Stimulated activated CD8-positive, alpha-beta memory T cell treated with anti-CD3 and anti-CD28 coated beads, Interleukin-15, amount 100 ng/mL, for 48 hours (primary cell): ENCODE results near the gene SIMC1.
"Not testable (repeated sequence)": the region's sequence is repeated elsewhere in the genome, so short reads cannot be mapped to it uniquely, and the experiment has no call there.

Experiments used
- DNase-seq, 2 donors: peaks; one replicate each; pipeline ENCODE4 v3.0.0-alpha.2; 2020; ENCODE audit warnings: low read depth in 2 of 2

Gene SIMC1

DNA sequence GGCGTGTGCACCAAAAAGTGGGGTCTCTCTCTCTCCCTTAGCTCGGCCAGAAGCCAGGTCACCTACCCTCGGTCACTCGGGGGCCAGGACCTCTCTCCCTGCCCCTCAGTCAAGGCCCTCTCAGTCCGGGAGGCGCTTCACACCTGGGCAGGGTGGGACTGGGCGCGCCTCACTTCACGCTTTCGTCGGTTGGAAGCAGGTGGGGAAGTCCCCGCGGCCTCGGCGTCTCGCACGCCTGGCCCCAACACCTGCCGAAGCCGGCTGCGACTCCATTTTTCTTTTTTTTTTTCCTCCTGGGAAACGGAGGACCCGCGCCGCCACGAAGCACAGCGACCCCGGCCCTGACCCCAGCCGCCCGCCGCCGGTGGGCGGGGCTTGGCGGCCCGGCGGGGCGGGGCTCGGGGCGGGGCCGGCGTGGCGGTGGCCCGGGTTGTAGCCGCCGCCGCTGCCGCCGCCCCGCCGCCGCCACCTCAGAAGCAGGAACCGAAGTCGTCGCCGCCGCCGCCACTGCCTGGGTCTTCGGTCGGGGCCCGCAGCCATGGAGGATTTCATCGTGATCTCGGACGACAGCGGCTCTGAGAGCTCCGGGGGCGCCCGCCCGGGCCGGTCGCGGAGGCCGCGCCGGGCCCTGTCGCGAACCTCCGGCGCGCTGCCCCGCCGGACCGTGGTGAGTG lies at the start of gene SIMC1:
Gene SIMC1 (plus strand): TSS at position 454 of the 674 bp plus-strand sequence. CDS start 85 bp downstream, at position 539.
- peak; percentile 18 to 29 for DNase-seq

DNA sequence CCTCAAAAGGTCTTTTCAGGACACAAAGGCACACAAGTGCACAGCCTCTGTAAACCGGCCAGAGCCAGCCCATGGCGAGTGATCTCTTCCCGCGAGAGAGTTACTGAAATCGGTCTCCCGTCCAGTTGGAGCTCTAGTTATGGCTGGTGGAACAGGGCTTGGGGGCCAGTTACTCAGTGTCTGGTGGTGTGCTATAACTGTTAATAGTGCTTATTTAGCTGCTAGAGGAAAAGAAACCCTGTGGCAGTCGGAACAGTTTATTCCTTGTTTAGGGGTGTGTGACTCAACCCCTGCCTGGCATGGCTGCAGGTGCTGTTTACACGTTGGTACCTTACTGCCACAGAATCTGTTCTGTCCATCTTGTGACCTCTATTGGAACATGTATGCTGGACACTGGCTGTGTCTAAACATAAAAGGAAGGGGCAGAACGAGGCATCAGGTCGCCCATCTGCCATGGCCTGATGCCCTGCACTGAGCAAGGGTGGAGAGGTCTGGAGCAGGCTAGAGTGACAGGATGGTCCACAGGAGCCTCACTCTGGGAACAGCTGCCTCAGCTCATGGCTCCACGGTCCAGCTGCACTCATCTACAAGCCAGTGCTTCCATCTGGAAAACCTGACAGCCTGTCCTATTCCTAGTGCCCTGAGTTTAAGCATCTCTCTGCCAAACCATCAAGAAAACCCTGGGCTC lies 49.6 kb upstream of the SIMC1 start:
- no peak for DNase-seq

DNA sequence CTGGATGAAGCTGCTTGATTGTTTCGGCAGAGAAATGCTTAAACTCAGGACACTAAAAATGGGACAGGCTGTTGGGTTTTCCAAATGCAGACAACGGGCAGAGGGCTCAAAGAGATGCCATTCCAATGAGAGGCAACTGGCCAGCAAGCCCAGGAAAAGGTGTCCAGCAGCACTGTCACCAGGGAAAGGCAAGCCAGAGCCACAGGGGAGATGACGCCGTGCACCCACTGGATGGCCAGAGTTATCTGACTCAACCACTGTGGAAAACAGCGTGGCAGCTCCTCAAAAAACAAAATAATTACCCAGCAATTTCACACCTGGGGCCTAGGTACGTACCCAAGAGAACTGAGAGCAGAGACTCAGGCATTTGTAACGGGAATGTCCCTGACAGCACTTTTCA lies 48.4 kb upstream of the SIMC1 start:
- DNase-seq = no peak

DNA sequence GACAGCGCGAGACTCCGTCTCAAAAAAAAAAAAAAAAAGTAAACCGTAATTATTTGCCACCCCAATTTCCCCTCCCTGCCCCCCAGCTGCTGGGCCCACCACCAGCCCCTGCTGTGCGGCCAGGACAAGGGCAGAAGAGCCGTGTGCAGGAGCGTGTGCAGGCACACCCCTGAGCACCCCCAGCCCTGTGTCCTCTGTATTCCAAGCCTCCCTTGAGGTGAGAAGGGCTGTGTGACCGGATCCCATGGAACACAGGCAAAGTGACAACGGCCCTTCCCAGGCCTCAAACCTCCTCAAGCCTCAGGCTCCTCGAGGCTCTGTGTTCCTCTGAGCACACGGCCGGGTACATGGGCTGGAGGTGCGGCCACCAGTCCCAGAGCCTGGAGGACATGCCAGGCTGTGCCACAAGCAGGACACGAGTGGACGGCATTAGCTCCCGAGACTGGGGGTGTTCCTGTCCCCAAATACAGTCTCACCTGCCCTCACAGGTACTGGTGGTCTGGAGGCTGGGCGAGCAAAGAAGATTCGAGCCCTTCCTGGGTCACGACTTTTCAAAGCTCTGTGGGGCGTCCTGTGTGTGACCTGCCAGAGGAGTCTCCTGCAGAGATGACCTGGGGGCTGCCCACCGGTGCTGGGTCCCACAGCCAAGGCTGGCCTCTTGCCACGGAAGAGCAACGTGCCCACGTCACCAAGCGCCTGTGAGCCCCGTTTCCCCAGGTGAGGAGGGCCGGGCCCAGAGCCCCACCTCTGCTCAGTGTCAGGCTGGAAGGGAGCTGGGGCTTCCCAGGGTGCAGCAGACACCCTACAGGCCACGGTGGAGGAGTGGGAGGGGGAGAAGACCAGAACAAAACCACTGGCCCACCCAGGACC lies 47.1 kb upstream of the SIMC1 start:
- DNase-seq = no peak

DNA sequence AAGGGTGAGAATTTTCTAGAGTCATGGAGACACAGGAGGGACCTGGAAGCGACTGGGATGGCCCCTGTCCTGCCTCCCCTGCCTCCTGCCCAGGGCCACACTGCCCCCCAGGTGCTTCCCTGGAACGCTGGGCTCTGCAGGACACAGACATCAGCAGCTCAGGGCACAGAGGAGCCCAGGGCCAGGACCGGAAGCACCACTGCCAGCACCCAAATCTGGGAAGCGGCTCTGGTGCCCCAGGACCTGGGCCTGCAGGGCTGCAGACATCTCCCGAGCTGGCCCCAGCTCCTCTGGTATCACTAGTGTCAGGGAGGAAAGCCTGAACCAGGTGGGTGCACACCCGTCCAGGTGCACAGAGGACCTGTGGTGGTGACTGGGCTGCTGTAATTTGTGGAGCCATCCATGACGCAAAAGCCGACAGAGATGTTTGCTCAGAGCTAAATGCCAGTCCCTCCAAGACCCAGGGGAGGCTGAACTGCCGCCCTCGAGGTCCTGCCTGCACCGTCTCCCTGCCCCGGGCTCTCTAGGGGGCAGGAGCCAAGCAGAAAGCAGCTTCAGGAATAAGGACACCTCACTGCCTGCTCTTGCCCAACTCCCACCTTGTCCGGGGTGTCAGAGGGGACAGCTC lies 46.0 kb upstream of the SIMC1 start:
- DNase-seq = no peak

DNA sequence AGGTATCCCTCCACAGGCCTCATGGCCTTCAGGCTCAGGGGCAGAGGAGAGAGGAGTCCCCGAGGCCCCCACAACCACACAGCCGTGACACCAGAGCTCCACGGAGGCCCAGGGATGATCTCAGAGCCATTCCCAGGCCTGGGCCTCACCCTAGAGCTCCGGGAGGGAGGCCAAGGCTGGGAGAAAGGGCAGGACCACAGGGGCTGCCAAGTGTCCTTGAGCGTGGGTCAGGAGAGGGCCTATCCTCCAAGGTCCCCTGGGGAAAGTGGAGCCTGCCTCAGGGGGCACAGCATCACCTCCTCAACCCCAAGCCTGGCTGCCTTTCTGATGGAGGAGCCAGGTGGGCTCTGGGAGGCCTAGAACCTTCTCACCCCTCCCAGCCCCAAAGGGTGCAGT lies 45.5 kb upstream of the SIMC1 start:
- DNase-seq = not testable (repeated sequence)

DNA sequence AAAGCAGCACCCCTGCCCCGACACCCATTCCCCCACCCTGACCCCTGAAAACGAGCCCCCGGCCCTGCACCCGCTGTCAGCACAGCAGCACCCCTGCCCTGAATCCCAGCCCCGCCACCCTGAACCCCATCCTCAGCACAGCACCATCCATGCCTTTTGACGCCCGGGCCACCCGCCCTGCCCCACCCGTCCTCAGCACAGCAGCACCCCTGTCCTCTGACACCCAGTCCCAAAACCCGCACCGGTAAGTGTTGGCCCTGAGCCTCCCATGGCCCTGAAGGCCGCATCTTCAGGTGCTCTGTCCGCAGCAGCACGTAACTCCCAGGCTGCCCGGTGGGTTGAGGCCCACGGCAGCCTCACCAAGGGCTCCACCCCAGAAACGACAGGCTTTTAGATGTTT lies 44.6 kb upstream of the SIMC1 start:
- DNase-seq = not testable (repeated sequence)

DNA sequence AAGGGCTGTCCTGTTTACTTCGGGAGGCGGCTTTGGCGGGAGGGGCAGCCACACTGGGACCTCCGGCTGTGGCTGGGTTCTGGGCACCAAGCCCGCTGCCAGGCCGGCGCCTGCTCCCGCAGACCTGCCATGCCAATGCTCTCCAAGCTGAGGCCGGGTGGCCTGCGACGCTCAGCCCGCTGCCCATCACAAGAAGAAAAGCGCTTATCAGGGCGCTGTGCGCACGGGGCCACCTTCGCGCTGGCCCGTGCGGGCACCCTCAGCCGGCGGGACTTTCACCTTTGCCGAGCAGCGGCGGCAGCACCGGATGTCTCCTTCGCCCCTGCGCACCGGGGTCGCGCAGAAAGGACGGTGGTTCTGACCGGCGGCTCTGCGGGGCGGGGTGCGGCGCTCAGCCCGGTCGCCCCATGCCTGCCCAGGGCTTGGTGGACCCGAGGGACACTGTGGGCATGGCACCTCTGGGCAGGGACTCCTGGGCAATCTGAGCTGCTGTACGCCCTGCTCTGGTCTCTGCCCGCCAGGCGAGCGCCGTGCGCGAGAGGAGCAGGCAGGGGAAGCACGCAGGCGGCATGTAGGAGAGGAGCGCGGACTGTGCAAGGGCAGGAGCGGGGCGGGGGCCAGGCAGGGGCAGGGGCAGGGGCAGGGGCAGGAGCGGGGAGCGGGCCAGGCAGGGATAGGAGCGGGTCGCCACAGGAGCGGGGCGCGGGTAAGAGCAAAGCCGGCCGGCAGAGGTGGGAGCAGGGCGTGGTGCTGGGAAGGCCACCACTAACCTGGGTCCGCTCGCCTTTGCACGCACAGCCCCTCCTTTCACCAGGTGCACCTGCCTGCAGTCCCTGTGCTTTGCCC lies 43.8 kb upstream of the SIMC1 start:
- not testable (repeated sequence) for DNase-seq

DNA sequence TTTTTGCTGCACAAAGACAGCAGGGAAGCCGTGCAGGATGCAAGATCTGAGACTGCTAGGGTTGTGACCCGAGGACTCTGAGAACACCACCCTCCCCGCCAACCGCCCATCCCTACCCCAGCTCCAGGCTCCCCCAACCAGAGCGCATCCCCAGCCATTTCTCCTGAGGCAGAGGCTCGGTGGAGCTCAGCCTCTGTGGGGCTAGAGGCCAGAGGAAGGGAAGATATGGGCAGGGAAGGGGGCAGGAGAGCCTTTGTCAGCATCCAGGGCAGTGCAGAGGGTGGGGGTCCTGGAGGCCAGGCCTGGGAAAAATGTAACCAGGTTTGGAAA lies 43.2 kb upstream of the SIMC1 start:
- not testable (repeated sequence) for DNase-seq

DNA sequence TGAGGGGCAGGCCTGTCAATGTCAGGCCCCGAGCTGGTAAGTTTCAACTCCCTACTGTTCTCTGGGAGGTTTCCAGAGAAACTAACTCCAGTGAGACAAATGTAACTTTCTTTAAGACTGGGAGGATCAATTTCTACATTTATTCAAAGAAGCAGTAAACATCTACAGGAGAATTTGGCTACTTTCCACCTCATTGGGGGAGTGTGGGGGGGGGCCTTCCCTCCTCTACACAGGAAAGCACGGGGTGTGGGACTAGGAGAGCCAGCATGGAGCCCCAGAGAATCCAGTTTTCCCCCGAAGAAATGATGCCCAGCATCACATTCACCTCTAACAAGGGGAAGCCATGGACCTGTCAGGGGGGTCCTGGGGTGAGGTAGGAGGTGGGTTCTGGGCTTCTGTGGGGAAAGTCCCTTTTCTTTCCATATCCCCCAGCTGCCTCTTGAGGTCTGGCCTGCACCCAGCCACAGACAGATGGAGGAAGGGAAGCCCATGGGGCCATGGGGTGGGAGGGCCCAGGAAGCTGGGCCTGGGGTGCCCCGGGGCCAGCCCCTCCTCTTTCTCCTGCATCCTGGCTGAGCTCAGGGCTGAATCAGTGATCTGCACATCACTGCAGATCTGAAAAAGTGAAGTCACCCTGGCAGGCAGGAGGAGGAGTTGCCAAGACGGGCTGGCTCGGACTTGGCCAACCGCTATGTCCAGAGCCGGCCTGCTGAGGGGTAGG lies 42.6 kb upstream of the SIMC1 start:
- not testable (repeated sequence) for DNase-seq

DNA sequence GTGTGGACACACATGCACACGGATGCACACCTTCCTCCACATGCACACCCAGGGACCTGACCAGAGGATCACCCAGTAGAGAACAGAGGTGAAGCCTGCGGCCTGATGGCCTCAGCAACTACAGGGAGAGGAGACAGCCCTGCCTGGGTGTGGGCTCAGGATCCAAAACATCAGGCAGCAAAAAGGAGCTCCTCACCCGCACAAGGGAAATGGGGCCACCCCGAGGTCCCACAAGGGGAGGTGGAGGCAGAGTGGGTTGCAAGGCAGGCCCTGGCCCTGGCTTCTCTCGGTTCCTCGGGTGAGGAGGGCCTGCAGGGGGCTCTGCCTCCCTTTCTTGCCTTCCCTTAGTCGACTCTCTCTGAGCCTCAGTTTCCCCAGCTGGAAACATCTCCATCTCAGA lies 41.4 kb upstream of the SIMC1 start:
- not testable (repeated sequence) for DNase-seq

DNA sequence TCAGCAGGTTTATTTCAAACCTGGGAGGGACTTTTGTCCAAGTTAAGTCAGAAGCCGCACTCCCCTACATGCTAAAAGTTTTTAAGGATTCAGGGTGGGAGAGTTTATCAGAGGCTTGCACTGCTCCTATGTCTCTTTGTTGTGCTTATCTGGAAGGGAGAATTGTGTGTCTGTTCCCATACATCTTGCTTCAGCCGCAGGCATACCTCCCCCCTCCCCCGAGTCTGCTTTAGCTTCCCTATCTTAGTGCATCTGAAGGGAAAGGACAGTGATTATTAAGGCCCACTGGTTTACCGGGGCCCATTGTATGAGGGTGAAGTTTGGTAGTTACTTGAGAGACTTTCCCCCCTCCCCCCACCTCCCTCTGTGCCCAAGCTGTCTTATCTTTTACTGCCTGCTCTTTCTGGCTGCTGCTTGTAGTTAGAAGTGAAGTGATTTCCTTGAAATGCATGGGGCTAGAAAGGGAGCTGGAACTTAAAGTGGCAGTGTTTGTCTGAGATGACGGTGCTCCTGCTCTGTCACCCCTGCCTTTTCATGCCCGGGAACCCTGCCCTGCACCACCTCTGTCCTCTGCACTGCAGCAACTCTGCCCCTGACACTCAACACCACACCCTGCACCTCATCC lies 40.9 kb upstream of the SIMC1 start:
- not testable (repeated sequence) for DNase-seq

DNA sequence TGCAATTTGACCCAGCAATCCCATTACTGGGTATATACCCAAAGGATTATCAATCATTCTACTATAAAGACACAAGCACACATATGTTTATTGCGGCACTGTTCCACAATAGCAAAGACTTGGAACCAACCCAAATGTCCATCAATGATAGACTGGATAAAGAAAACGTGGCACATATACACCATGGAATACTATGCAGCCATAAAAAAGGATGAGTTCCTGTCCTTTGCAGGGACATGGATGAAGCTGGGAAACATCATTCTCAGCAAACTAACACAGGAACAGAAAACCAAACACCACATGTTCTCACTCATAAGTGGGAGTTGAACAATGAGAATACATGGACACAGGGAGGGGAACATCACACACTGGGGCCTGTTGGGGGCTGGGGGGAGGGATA lies 39.9 kb upstream of the SIMC1 start:
- not testable (repeated sequence) for DNase-seq

DNA sequence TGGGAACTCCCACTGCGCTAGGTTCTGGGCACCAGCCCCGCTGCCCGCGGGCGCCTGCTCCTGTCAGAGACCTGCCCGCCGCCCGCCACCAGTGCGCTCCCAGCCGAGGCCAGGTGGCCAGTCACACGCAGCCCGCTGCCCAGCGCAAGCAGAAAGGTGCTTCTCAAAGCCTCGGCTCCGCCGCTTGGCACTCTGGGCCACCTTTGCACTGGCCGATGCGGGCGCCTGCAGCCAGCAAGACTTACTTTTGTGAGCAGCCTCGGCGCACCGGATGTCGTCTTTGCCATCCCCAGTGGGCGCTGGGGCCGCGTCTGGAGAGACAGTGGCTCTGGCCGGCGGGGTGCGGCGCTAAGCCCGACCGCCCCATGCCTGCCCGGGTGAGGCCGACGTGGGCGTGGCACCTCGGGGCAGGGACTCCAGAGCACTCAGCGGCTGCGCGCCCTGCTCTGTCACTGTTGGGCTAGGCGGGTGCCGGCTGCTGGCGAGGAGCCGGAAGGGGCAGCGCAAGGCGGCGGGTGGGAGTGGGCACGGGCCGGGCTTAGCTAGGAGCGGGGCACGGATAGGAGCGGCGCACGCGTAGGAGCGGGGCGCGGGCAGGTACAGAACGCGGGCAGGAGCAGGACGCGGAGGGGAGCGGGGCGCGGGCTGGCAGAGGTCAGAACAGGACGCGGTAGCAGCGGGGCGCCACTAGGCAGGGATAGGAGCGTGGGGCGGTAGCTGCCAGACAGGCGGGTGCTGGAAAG lies 39.1 kb upstream of the SIMC1 start:
- DNase-seq = not testable (repeated sequence)

DNA sequence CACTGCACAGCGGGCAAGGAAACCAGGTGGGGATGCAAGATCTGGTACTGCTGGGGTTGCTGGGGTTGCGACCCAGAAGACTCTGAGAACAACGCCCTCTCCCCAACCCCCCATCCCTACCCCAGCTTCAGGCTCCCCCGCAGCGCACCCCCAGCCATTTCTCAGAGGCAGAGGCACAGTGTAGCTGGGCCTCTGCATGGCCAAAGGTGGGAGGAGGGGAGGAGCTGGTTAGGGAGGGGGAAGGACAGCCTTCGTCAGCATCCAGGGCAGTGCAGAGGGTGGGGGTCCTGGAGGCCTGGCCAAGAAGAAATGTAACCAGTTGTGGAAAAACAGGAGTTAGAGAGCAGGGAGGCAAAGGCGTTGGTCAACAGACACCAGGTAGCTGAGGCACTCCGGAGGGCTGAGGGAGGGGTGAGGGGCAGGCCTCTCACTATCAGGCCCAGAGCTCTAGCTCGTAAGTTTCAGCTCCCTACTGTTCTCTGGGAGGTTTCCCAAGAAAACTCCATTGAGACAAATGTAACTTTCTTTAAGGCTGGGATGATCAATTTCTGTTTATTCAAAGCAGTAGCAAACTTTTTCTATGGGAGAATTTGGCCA lies 38.3 kb upstream of the SIMC1 start:
- DNase-seq = not testable (repeated sequence)

DNA sequence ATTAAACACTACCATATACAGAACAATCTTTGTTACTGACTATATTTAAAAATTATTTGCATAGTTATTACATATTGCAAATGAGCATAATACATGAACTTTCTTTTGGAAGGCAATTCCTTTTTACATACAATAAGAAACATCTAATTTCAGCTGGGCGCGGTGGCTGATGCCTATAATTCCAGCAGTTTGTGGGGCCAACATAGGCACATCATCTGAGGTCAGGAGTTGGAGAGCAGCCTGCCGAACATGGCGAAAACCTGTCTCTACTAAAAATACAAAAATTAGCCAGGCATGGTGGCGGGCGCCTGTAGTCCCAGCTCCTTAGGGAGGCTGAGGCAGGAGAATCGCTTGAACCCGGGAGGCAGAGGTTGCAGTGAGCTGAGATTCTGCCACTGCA lies 36.4 kb upstream of the SIMC1 start:
- no peak for DNase-seq

DNA sequence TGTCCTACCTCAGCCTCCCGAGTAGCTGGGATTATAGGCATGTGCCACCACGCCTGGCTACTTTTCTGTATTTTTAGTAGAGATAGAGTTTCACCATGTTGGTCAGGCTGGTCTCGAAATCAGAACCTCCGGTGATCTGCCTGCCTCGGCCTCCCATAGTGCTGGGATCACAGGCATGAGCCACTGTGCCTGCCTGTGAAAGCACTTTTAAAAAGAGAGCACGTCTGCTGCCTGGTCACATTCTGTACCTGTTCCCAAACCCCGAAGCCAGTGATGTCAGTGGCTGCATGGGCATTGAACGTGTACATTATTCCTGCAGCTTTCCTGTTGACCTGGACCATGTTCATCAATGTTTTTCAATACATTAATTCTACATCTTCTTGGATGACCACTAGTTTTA lies 35.1 kb upstream of the SIMC1 start:
- DNase-seq = no peak

DNA sequence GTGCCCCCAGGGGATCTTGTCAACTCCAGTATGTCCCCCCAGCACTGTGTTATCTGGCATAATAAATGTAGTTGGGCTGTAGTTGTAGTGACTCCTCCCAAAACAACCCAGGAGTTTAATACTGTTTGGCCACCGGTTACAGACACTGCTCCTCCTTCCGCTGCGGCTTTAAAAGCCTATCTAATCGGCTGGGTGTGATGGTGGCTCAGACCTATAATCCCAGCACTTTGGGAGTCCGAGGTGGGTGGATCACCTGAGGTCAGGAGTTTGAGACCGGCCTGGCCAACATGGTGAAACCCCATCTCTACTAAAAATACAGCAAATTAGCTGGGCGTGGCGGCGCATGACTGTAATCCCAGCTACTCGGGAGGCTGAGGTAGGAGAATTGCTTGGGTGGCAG lies 34.7 kb upstream of the SIMC1 start:
- not testable (repeated sequence) for DNase-seq

DNA sequence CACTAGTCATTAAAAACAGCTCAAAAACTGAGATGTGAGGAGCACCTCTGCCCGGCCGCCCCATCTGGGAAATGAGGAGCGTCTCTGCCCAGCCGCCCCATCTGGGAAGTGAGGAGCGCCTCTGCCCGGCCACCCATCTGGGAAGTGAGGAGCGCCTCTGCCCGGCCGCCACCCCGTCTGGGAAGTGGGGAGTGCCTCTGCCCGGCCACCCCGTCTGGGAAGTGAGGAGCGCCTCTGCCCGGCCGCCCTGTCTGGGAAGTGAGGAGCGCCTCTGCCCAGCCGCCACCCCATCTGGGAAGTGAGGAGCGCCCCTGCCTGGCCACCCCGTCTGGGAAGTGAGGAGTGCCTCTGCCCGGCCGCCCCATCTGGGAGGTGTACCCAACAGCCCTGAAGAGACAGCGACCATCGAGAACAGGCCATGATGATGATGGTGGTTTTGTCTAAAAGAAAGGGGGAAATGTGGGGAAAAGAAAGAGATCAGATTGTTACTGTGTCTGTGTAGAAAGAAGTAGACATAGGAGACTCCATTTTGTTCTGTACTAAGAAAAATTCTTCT lies 23.7 kb upstream of the SIMC1 start:
- DNase-seq = not testable (repeated sequence)
